Limb (tissue), 2 donors: ENCODE data around the gene ZNF552.
"Not testable (repeated sequence)": the region's sequence is repeated elsewhere in the genome, so short reads cannot be mapped to it uniquely, and the experiment has no call there.

Source experiments
- DNase-seq, 2 donors: peaks; one replicate each; pipeline ENCODE4 v3.0.0-alpha.2; 2016; ENCODE audit errors: extremely low spot score in 2 of 2

ZNF552 gene

DNA sequence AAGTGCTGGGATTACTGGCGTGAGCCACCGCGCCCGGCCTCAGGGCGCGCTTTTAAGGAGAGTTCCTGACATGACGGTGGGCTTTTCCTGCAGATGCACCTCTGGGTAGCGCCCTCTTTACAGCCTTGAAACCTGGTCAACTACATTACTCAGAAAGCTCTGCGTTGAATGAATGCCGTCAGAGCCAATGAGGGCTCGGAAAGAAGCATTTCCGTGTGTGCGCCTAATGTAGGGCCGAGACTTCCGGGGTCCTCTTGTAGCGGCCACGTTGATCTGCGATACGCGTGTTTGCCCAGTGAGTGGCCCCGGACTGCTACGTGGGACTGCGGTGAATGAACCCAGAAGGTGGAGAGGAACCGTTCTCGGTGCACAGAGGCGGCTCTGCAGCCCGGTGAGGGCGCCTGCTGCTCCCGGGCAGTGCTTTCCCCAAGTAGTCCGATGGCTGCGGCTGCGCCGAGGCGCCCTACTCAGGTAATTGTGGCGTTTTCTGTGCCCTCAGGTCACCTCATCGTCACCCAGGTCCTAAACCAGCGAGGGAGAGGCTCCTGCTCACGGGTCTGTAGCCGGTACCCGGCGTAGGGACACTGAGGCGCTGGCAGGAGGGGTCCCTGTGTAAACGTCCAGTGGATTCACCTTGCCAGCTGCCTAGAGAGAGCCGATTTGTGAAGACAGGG is 4.9 kb upstream of the ZNF552 start:
- peak; percentile 82 to 88 for DNase-seq

DNA sequence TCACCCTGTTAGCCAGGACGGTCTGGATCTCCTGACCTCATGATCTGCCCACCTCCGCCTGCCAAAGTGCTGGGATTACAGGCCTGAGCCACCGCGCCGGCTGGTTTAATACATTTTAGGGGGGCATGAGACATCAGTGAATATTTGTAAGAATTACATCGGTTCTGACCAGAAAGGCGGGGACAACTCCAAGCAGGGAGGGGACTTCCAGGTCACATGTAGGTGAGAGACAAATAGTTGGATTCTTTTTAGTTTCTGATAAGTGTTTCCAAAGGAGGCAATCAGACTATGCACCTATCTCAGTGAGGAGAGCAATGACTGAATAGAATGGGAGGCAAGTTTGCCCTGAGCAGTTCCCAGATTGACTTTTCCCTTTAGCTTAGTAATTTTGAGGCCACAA is 3.7 kb upstream of the ZNF552 start:
- DNase-seq: no peak

DNA sequence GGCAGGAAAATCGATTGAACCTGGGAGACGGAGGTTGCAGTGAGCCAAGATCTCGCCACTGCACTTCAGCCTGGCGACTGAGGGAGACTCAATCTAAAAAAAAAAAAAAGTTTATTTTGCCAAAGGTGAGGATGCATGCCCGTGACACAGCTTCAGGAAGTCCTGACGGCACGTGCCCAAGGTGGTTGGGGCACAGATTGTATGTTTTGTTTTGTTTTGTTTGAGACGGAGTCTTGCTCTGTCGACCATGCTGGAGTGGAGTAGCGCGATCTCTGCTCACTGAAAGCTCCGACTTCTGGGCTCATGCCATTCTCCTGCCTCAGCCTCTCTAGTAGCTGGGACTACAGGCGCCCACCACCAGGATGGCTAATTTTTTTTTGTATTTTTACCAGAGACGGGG is 3.3 kb upstream of the ZNF552 start:
- DNase-seq: no peak

DNA sequence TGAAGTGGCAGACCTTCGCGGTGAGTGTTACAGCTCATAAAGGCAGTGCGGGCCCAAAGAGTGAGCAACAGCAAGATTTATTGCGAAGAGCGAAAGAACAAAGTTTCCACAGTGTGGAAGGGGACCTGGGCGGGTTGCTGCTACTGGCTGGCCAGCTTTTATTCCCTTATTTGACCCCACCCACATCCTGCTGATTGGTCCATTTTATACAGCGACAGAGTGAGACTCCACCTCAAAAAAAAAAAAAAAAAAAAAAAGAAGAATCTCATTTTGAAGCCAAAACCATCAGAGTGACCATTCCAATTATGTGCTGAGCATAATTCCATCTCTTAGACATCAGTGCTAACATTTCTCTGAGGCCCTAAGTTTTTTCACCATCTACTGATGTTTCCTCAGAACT is 1.9 kb upstream of the ZNF552 start:
- DNase-seq: no peak

DNA sequence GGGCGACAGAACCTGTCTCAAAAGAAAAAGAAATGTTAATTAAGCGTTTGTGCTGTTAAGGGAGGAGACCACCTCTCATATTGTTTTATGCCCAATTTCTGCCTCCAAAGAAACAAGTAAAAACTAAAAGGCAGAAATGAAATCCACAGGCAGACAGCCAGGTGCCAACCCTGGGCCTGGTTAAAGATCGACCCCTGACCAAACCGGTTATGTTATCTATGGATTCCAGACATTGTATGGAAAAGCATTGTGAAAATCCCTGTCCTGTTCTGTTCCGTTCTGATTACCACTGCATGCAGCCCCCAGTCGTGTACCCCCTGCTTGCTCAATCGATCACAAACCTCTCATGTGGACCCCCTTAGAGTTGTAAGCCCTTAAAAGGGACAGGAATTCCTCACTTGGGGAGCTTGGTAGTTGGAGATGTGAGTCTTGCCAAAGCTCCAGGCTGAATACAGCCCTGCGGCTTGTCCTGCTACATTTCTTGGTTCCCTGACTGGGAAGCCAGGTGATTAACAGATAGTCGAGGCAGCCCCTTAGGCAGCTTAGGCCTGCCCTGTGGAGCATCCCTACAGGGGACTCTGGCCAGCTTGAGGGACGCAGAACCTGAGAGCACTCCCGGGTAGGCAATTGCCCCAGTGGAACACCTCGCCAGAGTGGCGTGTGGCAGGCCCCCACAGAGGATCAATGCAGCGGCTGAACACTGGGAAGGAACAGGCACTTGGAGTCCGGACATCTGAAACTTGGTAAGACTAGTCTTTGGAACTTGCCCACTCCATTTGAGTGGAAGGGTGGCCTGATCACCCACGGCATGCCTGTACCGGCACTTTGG is 748 bp upstream of the ZNF552 start:
- no peak for DNase-seq

DNA sequence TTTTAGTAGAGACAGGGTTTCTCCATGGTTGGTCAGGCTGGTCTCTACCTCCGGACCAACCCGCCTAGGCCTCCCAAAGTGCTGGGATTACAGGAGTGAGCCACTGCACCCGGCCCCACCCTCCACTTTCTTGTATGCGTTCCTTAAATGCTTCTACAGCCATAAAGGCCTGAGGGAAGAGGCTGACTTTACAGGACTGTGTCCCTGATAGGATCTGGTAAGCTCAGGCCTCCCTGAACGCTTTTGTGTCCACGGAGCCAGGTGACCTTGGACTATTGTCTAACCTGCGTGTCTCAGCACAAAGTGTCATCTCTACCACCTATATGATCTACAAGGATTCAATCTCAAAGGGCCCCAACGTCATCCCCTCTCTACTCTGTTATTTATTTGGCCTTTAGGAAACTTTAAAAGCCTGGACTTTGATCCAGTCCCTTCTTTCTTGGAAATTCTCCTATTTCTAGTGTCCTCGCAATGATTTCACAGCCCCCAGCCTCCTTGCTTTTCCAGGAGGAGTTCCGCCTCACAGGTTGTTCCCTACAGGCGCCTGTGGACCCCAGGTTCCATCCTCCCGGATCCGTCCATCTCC is 701 bp downstream of the ZNF552 start:
- no peak for DNase-seq

DNA sequence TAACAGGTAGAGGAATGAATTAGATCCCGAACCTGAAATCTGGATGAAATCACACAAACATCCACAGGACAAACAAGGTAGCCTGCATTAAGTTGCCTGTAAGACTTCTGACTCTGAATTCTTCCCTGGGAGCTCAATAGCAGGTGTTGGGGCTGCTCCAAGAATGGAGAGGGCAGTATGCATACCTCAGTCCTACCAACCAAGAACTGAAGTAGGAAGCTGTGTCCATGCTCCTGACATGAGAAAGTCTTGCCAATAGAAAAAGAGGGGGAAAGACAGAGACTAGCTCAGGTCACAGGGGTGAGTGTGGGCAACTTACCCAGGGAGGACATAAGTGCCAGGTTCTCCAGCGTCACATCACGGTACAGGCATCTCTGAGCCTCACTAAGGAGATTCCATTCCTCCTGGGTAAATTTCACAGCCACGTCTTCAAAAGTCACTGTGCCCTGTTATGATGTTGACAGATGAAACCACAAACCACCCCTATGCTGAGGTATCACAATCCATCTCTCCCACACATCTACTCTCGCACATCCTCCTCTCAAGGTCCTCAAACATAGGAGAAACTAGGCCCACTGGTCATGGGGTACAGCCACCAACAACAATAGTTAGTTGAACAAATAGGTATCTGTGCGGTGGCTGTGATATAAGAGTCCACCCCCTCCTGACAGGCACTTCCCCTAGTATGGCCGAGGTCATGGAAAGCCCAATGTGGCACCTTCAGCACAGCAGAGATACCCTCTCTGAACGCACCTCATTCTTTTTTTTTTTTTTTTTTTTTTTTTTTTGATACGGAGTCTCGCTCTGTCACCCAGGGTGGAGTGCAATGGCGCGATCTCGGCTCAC is 1.5 kb downstream of the ZNF552 start:
- DNase-seq: not testable (repeated sequence)

DNA sequence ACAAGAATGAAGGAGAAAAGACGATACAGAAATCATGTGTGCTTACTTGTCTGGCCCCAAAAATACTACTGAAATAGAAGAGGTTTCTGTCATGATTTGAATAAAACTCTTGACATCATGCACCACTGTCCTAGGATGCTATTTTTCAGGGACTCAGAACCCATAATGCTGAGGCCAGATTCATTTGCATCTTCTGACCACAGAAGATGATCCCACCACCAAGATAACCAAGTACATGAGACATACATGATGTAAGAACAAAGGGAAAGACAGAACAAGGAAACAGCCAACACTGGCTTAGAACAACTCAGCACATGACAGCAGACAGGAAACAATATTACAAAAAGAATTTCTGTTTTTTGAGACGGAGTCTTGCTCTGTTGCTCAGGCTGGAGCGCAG is 2.5 kb downstream of the ZNF552 start:
- DNase-seq: no peak

DNA sequence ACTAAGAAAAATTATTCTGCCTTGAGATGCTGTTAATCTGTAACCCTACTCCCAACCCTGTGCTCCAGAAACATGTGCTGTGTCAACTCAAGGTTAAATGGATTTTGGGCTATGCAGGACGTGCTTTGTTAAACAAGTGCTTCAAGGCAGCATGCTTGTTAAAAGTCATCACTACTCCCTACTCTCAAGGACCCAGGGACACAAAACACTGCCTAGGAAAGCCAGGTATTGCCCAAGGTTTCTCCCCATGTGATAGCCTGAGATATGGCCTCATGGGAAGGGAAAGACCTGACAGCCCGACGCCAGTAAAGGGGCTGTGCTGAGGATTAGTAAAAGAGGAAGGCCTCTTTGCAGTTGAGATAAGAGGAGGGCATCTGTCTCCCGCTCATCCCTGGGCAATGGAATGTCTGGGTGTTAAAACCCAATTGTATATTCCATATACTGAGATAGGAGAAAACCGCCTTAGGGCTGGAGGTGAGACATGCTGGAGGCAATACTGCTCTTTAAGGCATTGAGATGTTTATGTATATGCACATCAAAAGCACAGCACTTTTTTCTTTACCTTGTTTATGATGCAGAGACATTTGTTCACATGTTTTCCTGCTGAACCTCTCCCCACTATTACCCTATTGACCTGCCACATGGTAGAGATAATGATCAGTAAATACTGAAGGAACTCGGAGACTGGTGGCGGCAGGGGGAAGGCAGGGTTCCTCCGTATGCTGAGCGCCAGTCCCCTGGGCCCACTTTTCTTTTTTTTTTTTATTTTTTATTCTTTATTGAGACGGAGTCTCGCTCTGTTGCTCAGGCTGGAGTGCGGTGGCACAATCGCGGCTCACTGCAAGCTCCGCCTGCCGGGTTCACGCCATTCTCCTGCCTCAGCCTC is 4.1 kb downstream of the ZNF552 start:
- not testable (repeated sequence) for DNase-seq

DNA sequence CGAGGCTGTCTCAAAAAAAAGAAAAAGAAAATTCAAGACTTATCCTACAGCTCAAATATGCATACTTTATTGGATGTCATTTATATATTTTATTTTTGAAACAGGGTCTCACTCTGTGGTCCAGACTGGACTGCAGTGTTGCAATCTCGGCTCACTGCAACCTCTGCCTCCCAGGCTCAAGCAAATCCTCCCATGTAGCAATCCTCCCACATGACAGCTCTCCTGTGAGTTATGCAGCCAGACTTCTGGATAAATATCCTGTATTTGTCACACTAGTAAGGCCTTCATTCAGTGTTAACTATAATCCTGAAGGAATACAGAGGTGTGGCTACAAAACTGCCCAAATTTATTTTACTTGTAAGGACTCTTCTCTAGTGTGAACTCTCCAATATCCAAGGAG is 7.2 kb downstream of the ZNF552 start:
- DNase-seq: no peak

DNA sequence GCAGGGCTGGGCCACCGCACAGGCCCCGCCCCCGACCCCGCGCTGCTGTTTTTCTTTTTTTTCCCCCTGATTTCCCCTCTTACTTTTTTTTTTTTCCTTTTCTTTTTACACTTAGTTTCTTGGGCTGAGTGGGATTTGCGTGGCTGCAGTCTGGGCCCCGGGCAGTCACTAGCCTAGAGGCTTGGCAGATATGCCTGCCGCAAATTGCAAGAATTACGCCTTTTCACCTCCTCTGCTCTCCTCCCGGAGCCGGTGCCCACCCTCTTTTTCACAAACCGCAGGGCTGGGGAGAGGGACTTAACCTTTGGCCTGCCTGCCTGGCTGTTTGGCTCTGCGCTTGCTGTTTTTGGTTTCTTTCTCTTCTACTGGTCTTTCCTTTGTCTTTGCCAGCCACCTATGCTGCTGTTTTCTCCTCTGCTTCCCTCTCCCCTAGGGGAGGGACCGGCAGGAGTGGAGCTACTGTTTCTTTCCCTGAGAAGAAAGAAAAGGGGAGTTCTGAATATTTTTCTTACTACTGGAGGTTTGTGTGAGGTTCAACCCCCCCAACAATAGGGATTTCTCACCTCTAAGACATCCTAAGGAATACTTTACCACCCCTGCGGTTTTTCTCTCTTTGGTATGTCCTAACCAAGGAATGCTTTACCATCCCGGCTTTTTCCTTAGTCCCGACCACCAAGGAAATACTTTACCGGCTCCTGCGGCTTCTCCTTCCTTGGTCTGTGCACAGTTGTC is 11.0 kb downstream of the ZNF552 start:
- peak; percentile 44 to 72 for DNase-seq

DNA sequence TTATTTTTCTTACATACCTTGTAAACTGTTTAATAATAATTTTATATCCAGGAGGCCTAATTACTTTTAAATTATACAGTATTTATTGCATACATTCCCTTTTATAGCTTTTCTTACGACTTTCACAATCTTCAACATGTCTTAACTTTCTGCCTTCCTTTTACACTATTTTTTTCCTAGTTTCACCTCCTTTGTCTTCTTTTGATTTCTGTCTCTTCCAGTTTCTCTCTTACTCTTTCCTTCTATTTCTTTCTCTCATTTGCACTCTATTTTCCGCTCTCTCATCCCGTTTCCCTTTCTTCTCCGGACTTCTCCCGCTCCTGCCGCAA is 11.5 kb downstream of the ZNF552 start:
- no peak for DNase-seq

DNA sequence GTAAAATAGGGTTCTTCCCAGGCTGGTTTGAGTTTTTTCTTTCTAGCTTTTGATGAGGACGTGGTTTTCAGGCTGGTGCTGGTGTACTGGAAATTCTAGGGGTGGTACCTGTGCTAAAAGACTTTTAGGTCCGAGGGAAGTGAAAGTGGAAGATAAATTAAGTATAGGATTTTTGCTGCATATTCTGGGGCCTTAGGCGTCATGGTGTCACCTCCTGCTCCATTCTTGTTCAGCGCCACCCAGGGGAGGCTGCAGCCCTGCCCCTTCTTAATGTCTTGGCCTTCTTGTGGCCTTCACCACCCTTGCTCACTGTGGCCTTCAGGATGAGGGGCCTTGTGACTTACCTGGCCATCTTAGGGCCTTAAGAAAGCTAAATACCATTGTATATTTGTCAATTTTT is 12.4 kb downstream of the ZNF552 start:
- no peak for DNase-seq

DNA sequence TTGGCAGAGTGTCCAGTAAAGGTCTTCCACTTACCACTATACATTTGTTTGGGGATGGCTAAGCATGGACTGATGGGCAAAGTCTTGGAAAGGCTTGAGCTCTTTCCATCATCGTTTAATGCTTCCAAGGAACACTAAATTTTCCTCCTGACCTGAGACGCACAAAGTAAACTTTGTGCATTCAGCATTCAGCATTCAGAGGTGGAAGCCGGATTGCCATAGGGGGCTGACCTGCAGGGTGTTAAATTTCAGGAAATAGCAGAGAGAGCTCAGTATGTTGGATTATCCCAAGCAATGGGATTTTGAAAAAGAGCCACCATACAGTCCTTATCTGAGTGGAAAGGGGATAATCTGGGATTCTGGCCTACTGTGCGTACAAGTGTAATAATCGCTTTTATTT is 14.0 kb downstream of the ZNF552 start:
- no peak for DNase-seq

DNA sequence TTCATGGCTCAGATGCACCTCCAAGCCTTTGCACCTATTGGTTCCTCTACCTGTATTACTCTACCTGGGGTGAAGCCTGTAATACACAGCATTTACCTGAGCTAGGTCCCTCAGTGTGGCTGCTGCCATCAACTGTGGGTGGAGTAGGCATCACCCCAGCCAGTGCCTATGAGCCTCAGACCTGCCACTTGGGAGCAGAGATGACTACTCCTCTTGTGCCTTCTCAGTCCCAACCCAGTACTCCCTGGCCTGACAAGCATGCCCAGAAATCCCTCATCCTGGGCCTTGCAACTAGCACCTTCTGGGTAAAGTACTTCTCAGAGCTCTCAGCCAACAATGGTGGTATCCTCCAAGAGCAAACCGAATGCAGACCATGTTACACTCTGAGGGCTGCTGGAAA is 18.1 kb downstream of the ZNF552 start:
- DNase-seq: not testable (repeated sequence)

DNA sequence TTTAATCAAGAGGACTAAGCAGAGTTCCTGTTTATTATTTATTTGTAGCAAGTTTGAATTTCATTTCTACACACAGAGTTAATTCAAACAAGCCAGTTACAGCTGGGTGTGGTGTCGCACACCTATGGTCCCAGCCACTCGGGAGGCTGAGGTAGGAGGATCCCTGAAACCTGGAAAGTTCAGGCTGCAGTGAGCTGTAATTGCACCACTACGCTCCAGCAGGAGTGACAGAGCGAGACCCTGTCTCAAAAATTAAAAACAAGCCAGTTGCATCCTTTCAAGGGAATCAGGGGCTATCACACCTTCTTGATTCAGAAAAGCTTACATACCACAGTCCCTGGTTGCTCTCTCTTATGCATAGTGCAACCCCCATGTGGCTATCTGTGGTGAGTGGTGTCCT is 25.4 kb downstream of the ZNF552 start:
- no peak for DNase-seq

DNA sequence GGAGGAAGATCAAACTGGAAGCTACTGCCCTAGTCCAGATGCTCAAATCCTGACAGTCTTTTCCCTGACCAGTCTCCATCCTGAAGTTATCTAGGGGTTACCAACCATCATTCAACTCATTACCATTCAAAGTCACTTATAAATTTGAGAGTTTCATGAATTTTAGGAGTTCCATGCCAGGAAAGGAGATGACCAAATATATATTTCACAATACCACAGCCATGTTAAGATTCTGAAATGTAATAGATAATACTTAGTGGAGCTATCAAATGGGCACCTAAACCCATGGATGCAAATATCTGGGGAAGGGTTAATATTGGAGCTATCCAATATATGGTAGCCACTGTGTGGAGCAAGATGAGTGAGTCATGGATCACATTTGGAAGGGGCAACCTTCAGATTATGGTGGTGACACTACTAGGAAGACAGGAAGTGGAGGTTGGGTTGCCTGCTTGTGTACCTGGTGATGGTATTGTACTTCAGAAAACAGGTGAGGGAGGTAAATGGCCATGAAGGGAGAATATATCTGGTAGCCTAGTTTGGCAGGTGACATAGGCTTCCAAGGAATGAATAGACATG is 26.5 kb downstream of the ZNF552 start:
- DNase-seq: no peak

DNA sequence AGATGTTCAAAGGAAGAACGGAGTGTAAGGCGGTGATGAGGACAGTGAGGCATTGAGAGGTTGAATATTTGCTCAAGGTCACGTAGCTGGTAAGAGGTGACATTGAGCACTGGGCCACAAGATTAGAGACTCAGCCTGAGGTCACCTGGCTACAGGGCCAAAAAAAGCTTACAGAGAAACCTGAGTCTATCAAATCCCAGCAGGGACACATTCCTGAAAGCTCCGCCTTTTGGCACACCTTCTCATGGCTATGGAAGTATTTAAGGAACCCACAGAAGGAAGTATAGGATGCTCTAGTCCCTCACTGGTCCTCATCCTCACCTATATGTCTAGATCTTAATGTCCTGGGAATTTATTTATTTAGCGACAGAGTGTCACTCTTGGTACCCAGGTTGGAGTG is 27.8 kb downstream of the ZNF552 start:
- no peak for DNase-seq

DNA sequence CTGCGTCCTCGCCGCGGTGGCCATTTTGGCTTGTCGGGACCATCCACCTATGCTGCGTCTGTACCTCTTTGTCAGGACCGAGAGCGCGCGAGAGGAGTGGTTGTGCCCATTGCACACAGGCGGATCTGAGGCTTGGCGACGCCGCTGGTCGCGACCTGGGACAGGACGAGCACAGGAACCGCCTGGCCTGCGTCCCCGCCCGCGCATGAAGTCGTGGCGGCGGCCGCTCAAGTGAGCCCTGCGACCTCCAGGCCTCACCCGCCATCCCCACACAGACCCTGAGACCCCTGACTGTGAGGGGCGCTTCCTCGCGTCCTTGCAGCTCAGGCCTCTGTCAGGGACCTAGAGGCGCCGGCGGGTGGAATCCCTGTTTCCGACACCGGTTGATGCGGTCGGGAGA is 28.4 kb downstream of the ZNF552 start:
- no peak for DNase-seq
